H1 (cell line): ENCODE measurements around the gene HSD17B4. TPM values are rescaled to one million over a fixed set of nuclear protein-coding genes. Genes with fewer than 3 reads are reported as not detected.

Experiments used
- CTCF ChIA-PET: fragments of 300-600 bp; sonication (Branson Sonifier 250); formaldehyde crosslinking; loops from one replicate; lab custom pipeline; 2021; ENCODE audit not compliant: partially characterized antibody; lab: Charles Lee
- POLR2A ChIA-PET: fragments of 300-600 bp; sonication (Branson Sonifier 250); formaldehyde crosslinking; loops from one replicate; lab custom pipeline; 2021; ENCODE audit warnings: inconsistent platforms; ENCODE audit not compliant: partially characterized antibody; lab: Charles Lee
- DNase-seq, 2 experiments: peaks; one replicate each; pipeline versions ENCODE4 v3.0.0 to v3.0.0-alpha.2; 2010 to 2022; ENCODE audit warnings: low spot score in 2 of 2, low read depth in 1 of 2, mixed read lengths in 1 of 2
- FAIRE-seq: peaks from 2 replicates; lab custom pipeline; 2011; peaks lifted over from hg19 to GRCh38; lab: Jason Lieb, UNC
- H2AFZ ChIP-seq: 2 replicates; pipeline ENCODE4 v1.8.1; 2012; ENCODE audit warnings: low read length, inconsistent platforms
- H2AK5ac ChIP-seq: 2 replicates; pipeline ENCODE4 v1.6.1; 2013; ENCODE audit warnings: low read depth, low read length
- H2BK120ac ChIP-seq: replicated peaks from 2 replicates; pipeline ENCODE3; 2013; ENCODE audit warnings: low read depth, low read length, inconsistent platforms
- H2BK12ac ChIP-seq: 2 replicates; pipeline ENCODE4 v1.6.1; 2013; ENCODE audit warnings: low read depth, low read length
- H2BK15ac ChIP-seq: 2 replicates; pipeline ENCODE4 v1.6.1; 2013; ENCODE audit warnings: low read length
- H2BK20ac ChIP-seq: 2 replicates; pipeline ENCODE4 v1.6.1; 2013; ENCODE audit warnings: low read length
- H2BK5ac ChIP-seq: 2 replicates; pipeline ENCODE4 v1.6.1; 2013; ENCODE audit warnings: low read depth, low read length
- H3K14ac ChIP-seq: 2 replicates; pipeline ENCODE4 v1.6.1; 2013; ENCODE audit warnings: inconsistent platforms; ENCODE audit not compliant: insufficient read length
- H3K18ac ChIP-seq: 2 replicates; pipeline ENCODE4 v1.6.1; 2013; ENCODE audit warnings: low read length; ENCODE audit errors: extremely low read depth
- H3K23ac ChIP-seq: 2 replicates; pipeline ENCODE4 v1.6.1; 2013; ENCODE audit warnings: inconsistent platforms; ENCODE audit not compliant: insufficient read length
- H3K23me2 ChIP-seq: 2 replicates; pipeline ENCODE4 v1.6.1; 2013; ENCODE audit warnings: low read depth, low read length
- H3K27ac ChIP-seq: 2 replicates; pipeline ENCODE4 v1.6.1; 2011; ENCODE audit warnings: low read depth, low read length, inconsistent platforms
- H3K27me3 ChIP-seq, 4 experiments: replicated peaks in 1 of 4; 1 replicate in 1 of 4; 2 replicates in 3 of 4; pipeline versions ENCODE4 v1.6.1 to v1.8.1; 2011 to 2013; ENCODE audit warnings: low read length in 3 of 4, mild to moderate bottlenecking in 3 of 4, inconsistent platforms in 2 of 4, mixed read lengths in 2 of 4, moderate library complexity in 1 of 4; ENCODE audit not compliant: control insufficient read depth in 3 of 4, insufficient read depth in 3 of 4; ENCODE audit errors: extremely low read depth in 1 of 4
- H3K36me3 ChIP-seq, 4 experiments: 2 replicates each; pipeline versions ENCODE4 v1.6.1 to v1.8.1; 2011 to 2013; ENCODE audit warnings: mild to moderate bottlenecking in 4 of 4, low read length in 3 of 4, moderate library complexity in 2 of 4, control low read depth in 1 of 4, inconsistent platforms in 1 of 4; ENCODE audit not compliant: insufficient read depth in 4 of 4, control insufficient read depth in 2 of 4
- H3K4ac ChIP-seq: replicated peaks from 2 replicates; pipeline ENCODE3; 2013; ENCODE audit warnings: low read length, low read depth, mixed read lengths, inconsistent platforms; ENCODE audit not compliant: insufficient read length
- H3K4me1 ChIP-seq, 4 experiments: replicated peaks in 1 of 4; 1 replicate in 1 of 4; 2 replicates in 3 of 4; pipeline versions ENCODE4 v1.6.1 to v1.8.1; 2011 to 2013; ENCODE audit warnings: low read length in 3 of 4, inconsistent platforms in 2 of 4, mixed read lengths in 1 of 4; ENCODE audit not compliant: insufficient read depth in 4 of 4, control insufficient read depth in 3 of 4
- H3K4me2 ChIP-seq, 2 experiments: 2 replicates each; pipeline versions ENCODE4 v1.6.1 to v1.8.1; 2011 to 2013; ENCODE audit warnings: low read depth in 2 of 2, low read length in 2 of 2, control low read depth in 1 of 2, inconsistent platforms in 1 of 2, mild to moderate bottlenecking in 1 of 2; ENCODE audit not compliant: insufficient read depth in 1 of 2
- H3K4me3 ChIP-seq, 4 experiments: fragments of 200-600, 300-600 bp in 1 of 4; sonication (generic), shearing (Covaris generic), sonication (Bioruptor Twin) in 1 of 4; 2 replicates each; pipeline versions ENCODE4 v1.5.1 to v1.8.1; 2011 to 2016; ENCODE audit warnings: low read length in 4 of 4, low read depth in 3 of 4, control low read depth in 2 of 4, inconsistent platforms in 2 of 4, mild to moderate bottlenecking in 2 of 4, mixed read lengths in 1 of 4, moderate library complexity in 1 of 4; ENCODE audit not compliant: insufficient read depth in 2 of 4; ENCODE audit errors: extremely low read depth in 1 of 4
- H3K56ac ChIP-seq: replicated peaks from 2 replicates; pipeline ENCODE3; 2013; ENCODE audit warnings: low read depth, mild to moderate bottlenecking, mixed read lengths, low read length, inconsistent platforms; ENCODE audit not compliant: insufficient read length
- H3K79me1 ChIP-seq: 2 replicates; pipeline ENCODE4 v1.6.1; 2013; ENCODE audit warnings: low read depth, low read length, control low read depth
- H3K79me2 ChIP-seq, 2 experiments: 2 replicates each; pipeline versions ENCODE4 v1.6.1 to v1.8.1; 2012 to 2013; ENCODE audit warnings: low read length in 2 of 2, mild to moderate bottlenecking in 2 of 2, inconsistent platforms in 1 of 2; ENCODE audit not compliant: insufficient read depth in 2 of 2, control insufficient read depth in 1 of 2
- H3K9ac ChIP-seq, 4 experiments: replicated peaks in 1 of 4; 1 replicate in 1 of 4; 2 replicates in 3 of 4; pipeline versions ENCODE4 v1.6.1 to v1.8.1; 2011 to 2013; ENCODE audit warnings: low read depth in 3 of 4, low read length in 3 of 4, control low read depth in 2 of 4, mild to moderate bottlenecking in 2 of 4, moderate library complexity in 2 of 4, inconsistent platforms in 1 of 4; ENCODE audit errors: extremely low read depth in 1 of 4
- H3K9me3 ChIP-seq, 2 experiments: 2 replicates each; pipeline versions ENCODE4 v1.6.1 to v1.8.1; 2012 to 2013; ENCODE audit warnings: mild to moderate bottlenecking in 2 of 2, moderate library complexity in 2 of 2, control low read depth in 1 of 2, inconsistent platforms in 1 of 2, low read depth in 1 of 2, low read length in 1 of 2, mixed read lengths in 1 of 2; ENCODE audit not compliant: insufficient read depth in 2 of 2
- H4K20me1 ChIP-seq, 2 experiments: replicated peaks in 1 of 2; 2 replicates each; pipeline versions ENCODE3 to v1.8.1; 2011 to 2013; ENCODE audit warnings: inconsistent platforms in 2 of 2, low read length in 2 of 2, mild to moderate bottlenecking in 1 of 2; ENCODE audit not compliant: insufficient read depth in 2 of 2, control insufficient read depth in 1 of 2
- H4K5ac ChIP-seq: 2 replicates; pipeline ENCODE4 v1.6.1; 2013; ENCODE audit warnings: low read length, low read depth, mixed read lengths, inconsistent platforms; ENCODE audit not compliant: insufficient read length
- H4K8ac ChIP-seq: 2 replicates; pipeline ENCODE4 v1.8.0; 2013; ENCODE audit warnings: mild to moderate bottlenecking, moderate library complexity, low read length, inconsistent platforms; ENCODE audit not compliant: insufficient read depth; ENCODE audit errors: extremely low read depth
- H4K91ac ChIP-seq: replicated peaks from 2 replicates; pipeline ENCODE3; 2013; ENCODE audit warnings: low read length, mixed read lengths, inconsistent platforms; ENCODE audit not compliant: insufficient read length
- ASH2L ChIP-seq: fragments of 200-600, 300-600 bp; sonication (generic); IDR thresholded peaks from one replicate; pipeline ENCODE4 v1.7.1; 2017; ENCODE audit warnings: low read length
- ATF2 ChIP-seq: IDR thresholded peaks from 2 replicates; pipeline ENCODE4 v1.6.1; 2012; ENCODE audit warnings: low read length, inconsistent platforms
- CEBPB ChIP-seq: IDR thresholded peaks from 2 replicates; pipeline ENCODE4 v1.6.1; 2012; ENCODE audit warnings: low read depth, low read length
- HDAC2 ChIP-seq, 2 experiments: fragments of 300-600 bp in 1 of 2; sonication (generic) in 1 of 2; IDR thresholded peaks; 2 replicates each; pipeline ENCODE4 v1.6.1; 2011 to 2012; ENCODE audit warnings: low read depth in 2 of 2, low read length in 2 of 2, mild to moderate bottlenecking in 2 of 2, moderate library complexity in 2 of 2, borderline replicate concordance in 1 of 2, inconsistent platforms in 1 of 2
- KDM1A ChIP-seq: fragments of 200-600, 300-600 bp; sonication (generic); IDR thresholded peaks from 2 replicates; pipeline ENCODE4 v1.7.1; 2016; ENCODE audit warnings: mild to moderate bottlenecking, low read length, borderline replicate concordance
- SIN3A ChIP-seq, 2 experiments: IDR thresholded peaks in 1 of 2; conservative IDR thresholded peaks in 1 of 2; 2 replicates each; pipeline ENCODE4 v1.6.1; 2011 to 2012; ENCODE audit warnings: low read length in 2 of 2, improper control_type of control experiment in 1 of 2, low read depth in 1 of 2, mild to moderate bottlenecking in 1 of 2
- SIRT6 ChIP-seq: IDR thresholded peaks from one replicate; pipeline ENCODE4 v1.7.1; 2012; ENCODE audit warnings: low read length, inconsistent platforms
- SP1 ChIP-seq: IDR thresholded peaks from 2 replicates; pipeline ENCODE4 v1.6.1; 2011; ENCODE audit warnings: low read depth, low read length
- TEAD4 ChIP-seq: IDR thresholded peaks from 2 replicates; pipeline ENCODE4 v1.6.1; 2012; ENCODE audit warnings: low read depth, low read length, inconsistent platforms, mixed read lengths
- WGBS, 2 experiments: shearing (Covaris generic) in 1 of 2; methylation state at CpG; one replicate each; pipeline versions ENCODE4 v1.1.6 to v1.1.7; 2013 to 2015; ENCODE audit warnings: low lambda C conversion rate in 2 of 2, mixed read lengths in 2 of 2, inconsistent platforms in 1 of 2, low coverage in 1 of 2, missing lambda C conversion rate in 1 of 2; ENCODE audit not compliant: insufficient replicate concordance in 2 of 2, insufficient coverage in 1 of 2, insufficient read length in 1 of 2; ENCODE audit errors: extremely low coverage in 1 of 2, missing lambda C conversion rate in 1 of 2; 5-methylcytosine and 5-hydroxymethylcytosine counted together
- polyA plus RNA-seq, 7 experiments: library from polyadenylated mRNA; depleted of rRNA in 3 of 7; stranded (reverse) in 5 of 7; unstranded in 2 of 7; fragments of >200 nt in 5 of 7; fragments of 200-250 nt in 2 of 7; gene quantifications; 1 replicate in 5 of 7; 2 replicates in 1 of 7; 4 replicates in 1 of 7; pipeline versions ENCODE4 v1.2.1 to v1.2.3, GENCODE V29; 2011 to 2013; ENCODE audit warnings: missing spikeins in 2 of 7, mixed read lengths in 2 of 7
- total RNA-seq: library from RNA; stranded (reverse); fragmentation: NEBNext Ultra II Directional; extraction: Animal tissue kit (Norgen Biotek cat#: 25700); gene quantifications from 2 replicates; pipeline ENCODE4 v1.2.1, GENCODE V29; 2021

Gene HSD17B4
- total and polyA plus RNA-seq, 2 of the 8 experiments (the other 6 are each of a cell fraction or from before 2014, with no cell fraction given): 305 to 369 TPM

- no peak overlapping the region for H4K5ac ChIP-seq
- H3K9me3 ChIP-seq: peaks cover 2 to 9% of the 10 kb centered on the region in 2 experiments; a peak in 2 of 4 replicates
- H2BK5ac ChIP-seq: peak overlapping the region; percentile 57; the same call in 1 of the 2 replicates
- 57% methylated on average over 3 of the region's 3 CpGs; no CpG with 5 or more reads in 1 of the 2 experiments for WGBS, 2 experiments
- peaks cover 3 to 11% (median 7%) of the 10 kb centered on the region in 4 experiments; a peak in 6 of 7 replicates for H3K4me1 ChIP-seq
- H2BK120ac ChIP-seq: no peak overlapping the region
- peak overlapping the region; percentile 48; the same call in 1 of the 2 replicates for H3K18ac ChIP-seq
- CTCF ChIA-PET: interaction anchor here (0.6 to 2.6 kb wide), 18 partner anchors 9 to 482 kb away, joined by 3 to 13 read pairs (median 4); partner anchors contain the start of gene DTWD2
- H3K4me2 ChIP-seq: peak overlapping the region; percentile 42 to 61
- H3K9ac ChIP-seq: no peak overlapping the region
- peaks cover 0 to 73% of the 10 kb centered on the region in 2 experiments for H3K79me2 ChIP-seq
- H3K27me3 ChIP-seq: peaks cover 0 to 2% (median 0%) of the 10 kb centered on the region in 4 experiments; a peak in 1 of 7 replicates
- peaks cover 0 to 8% of the 10 kb centered on the region in 2 experiments for H4K20me1 ChIP-seq
- H2BK12ac ChIP-seq: peak overlapping the region; percentile 86; the same call in 1 of the 2 replicates
- H3K27ac ChIP-seq: no peak overlapping the region; the same call in 1 of the 2 replicates
- H3K4me3 ChIP-seq: peak overlapping the region in 2 of 4 experiments; percentile 8 to 42; a peak in 4 of 8 replicates
- DNase-seq (peak in 1 of 2 experiments; percentile 57), FAIRE-seq (peak; percentile 91)
- H2AK5ac ChIP-seq: no peak overlapping the region; the same call in 1 of the 2 replicates
- H3K36me3 ChIP-seq: peaks cover 0 to 25% (median 6%) of the 10 kb centered on the region in 4 experiments; a peak in 2 of 8 replicates
- H3K14ac ChIP-seq: no peak overlapping the region
- H3K56ac ChIP-seq: no peak overlapping the region
- peak overlapping the region; percentile 16 for H4K91ac ChIP-seq
- H4K8ac ChIP-seq: no peak overlapping the region
- POLR2A ChIA-PET: interaction anchor here (0.7 to 1.6 kb wide), 2 partner anchors 17 to 262 kb away, joined by 3 to 7 read pairs; partner anchors contain the start of gene HSD17B4
- H3K79me1 ChIP-seq: peaks cover 7% of the 10 kb centered on the region
- H3K4ac ChIP-seq: no peak overlapping the region
- peaks cover 3% of the 10 kb centered on the region; the same call in 1 of the 2 replicates for H3K23me2 ChIP-seq
- H2AFZ ChIP-seq: no peak overlapping the region
- H3K23ac ChIP-seq: no peak overlapping the region
- no peak overlapping the region for H2BK20ac ChIP-seq
- H2BK15ac ChIP-seq: no peak overlapping the region
- no peak for TF ChIP-seq CEBPB
- TF ChIP-seq SIRT6: no peak
- peak in 1 of 2 experiments; percentile 68; a peak in 1 of 4 replicates for TF ChIP-seq HDAC2 (IDR thresholded peaks at IDR 0.05; ENCODE audit: borderline replicate concordance in 1 of 2, low read depth in 2 of 2, low read length in 2 of 2)
- TF ChIP-seq SP1: peak; percentile 53
- no peak for TF ChIP-seq KDM1A
- TF ChIP-seq SIN3A (conservative IDR thresholded peaks at IDR 0.05 in 1 of 2, IDR thresholded peaks at IDR 0.05 in 1 of 2; ENCODE audit: low read depth in 1 of 2, low read length in 2 of 2): peak in 1 of 2 experiments; percentile 35; a peak in 1 of 4 replicates
- no peak for TF ChIP-seq ASH2L
- TF ChIP-seq ATF2: peak; percentile 45; the same call in 1 of the 2 replicates
- peak; percentile 42; the same call in 1 of the 2 replicates for TF ChIP-seq TEAD4
These were observed 17.9 kb downstream of the HSD17B4 start for GRCh38 chr5:119470105-119470763.
